Stomach (tissue), 9 donors: ENCODE measurements around the gene TNFRSF21. TPM values are rescaled to one million over a fixed set of nuclear protein-coding genes. Genes with fewer than 3 reads are reported as not detected.
"Not testable (repeated sequence)": the region's sequence is repeated elsewhere in the genome, so short reads cannot be mapped to it uniquely, and the experiment has no call there.

Source experiments
- DNase-seq, 2 donors: peaks; one replicate each; pipeline versions ENCODE4 v3.0.0 to v3.0.0-alpha.2; 2013 to 2019
- H3K27ac ChIP-seq, 5 donors: fragments of 200-600 bp in 4 of 5; sonication (generic) in 4 of 5; one replicate each; pipeline ENCODE4 v1.5.1; 2013 to 2019; ENCODE audit warnings: mild to moderate bottlenecking in 1 of 5, moderate library complexity in 1 of 5
- H3K27me3 ChIP-seq, 3 donors: fragments of 200-600 bp; sonication (generic); one replicate each; pipeline ENCODE4 v1.5.1; 2017 to 2019; ENCODE audit warnings: mixed run types in 1 of 3
- H3K36me3 ChIP-seq, 4 donors: fragments of 200-600 bp; sonication (generic); 1 replicate in 3 of 4; 2 replicates in 1 of 4; pipeline ENCODE4 v1.5.1; 2016 to 2019
- H3K4me1 ChIP-seq, 4 donors: fragments of 200-600 bp; sonication (generic); one replicate each; pipeline ENCODE4 v1.5.1; 2016 to 2019
- H3K4me3 ChIP-seq, 4 donors: fragments of 200-600 bp; sonication (generic) in 3 of 4; one replicate each; pipeline ENCODE4 v1.5.1; 2016 to 2019; ENCODE audit warnings: mild to moderate bottlenecking in 1 of 4
- H3K9me3 ChIP-seq, 4 donors: fragments of 200-600 bp; sonication (generic); one replicate each; pipeline ENCODE4 v1.5.1; 2016 to 2019
- CTCF ChIP-seq, 7 experiments: fragments of 450-650 bp in 4 of 7; fragments of 200-600 bp in 3 of 7; sonication (generic) in 3 of 7; IDR thresholded peaks; one replicate each; pipeline ENCODE4 v1.5.1; 2016 to 2019; ENCODE audit warnings: antibody characterized with exemption in 7 of 7, control low read depth in 2 of 7, mild to moderate bottlenecking in 1 of 7
- EP300 ChIP-seq: sonication (generic); formaldehyde crosslinking; IDR thresholded peaks from one replicate; pipeline ENCODE4 v1.6.1; 2017; ENCODE audit warnings: antibody characterized with exemption
- POLR2A ChIP-seq, 4 donors: fragments of 450-650 bp; IDR thresholded peaks; one replicate each; pipeline ENCODE4 v1.6.1; 2016; ENCODE audit warnings: antibody characterized with exemption in 4 of 4, control low read depth in 2 of 4, mild to moderate bottlenecking in 1 of 4, moderate library complexity in 1 of 4
- POLR2AphosphoS5 ChIP-seq, 3 donors: sonication (generic); formaldehyde crosslinking; IDR thresholded peaks; one replicate each; pipeline ENCODE4 v1.6.1; 2016; ENCODE audit warnings: antibody characterized with exemption in 3 of 3
- WGBS, 5 donors: extraction: QIAGEN DNeasy Blood & Tissue Kit in 3 of 5; methylation state at CpG; one replicate each; pipeline versions ENCODE4 v1.1.5 to v1.1.7; 2013 to 2018; 5-methylcytosine and 5-hydroxymethylcytosine counted together
- intact Hi-C: fragments of 100-400 bp; cut with DNase I; formaldehyde crosslinking; loops from one replicate; pipeline ENCODE4 v1.15.1; 2023; ENCODE audit warnings: low total_unique reads
- polyA plus RNA-seq, 3 donors: library from polyadenylated mRNA; stranded (reverse); fragments of 200-250 nt; gene quantifications; one replicate each; pipeline ENCODE4 v1.2.3, GENCODE V29; 2013
- total RNA-seq, 5 donors: library from RNA; depleted of rRNA; stranded (reverse); fragments of >200 nt; gene quantifications; one replicate each; pipeline versions ENCODE4 v1.1.0 to v1.2.3, GENCODE V29; 2014 to 2016
- donor health status: healthy with polysubstance abuse.
- donor health status: Bipolar disorder and iron deficiency.
- donor health status: healthy.

Gene TNFRSF21
- total and polyA plus RNA-seq, 8 donors, result 24.7 to 112 (median 41.3) TPM

- Histone ChIP-seq H3K27me3 (no peaks in the 10 kb centered on the region), H3K27ac (no peak overlapping the region), H3K9me3 (peaks cover 0 to 4% (median 0%) of the 10 kb centered on the region in 4 donors), H3K4me3 (no peak overlapping the region), H3K4me1 (no peaks in the 10 kb centered on the region), H3K36me3 (no peaks in the 10 kb centered on the region)
- TF ChIP-seq POLR2A (IDR thresholded peaks at IDR 0.05) (no peak), EP300 (no peak), CTCF (IDR thresholded peaks at IDR 0.05) (no peak), POLR2AphosphoS5 (IDR thresholded peaks at IDR 0.05) (no peak)
- intact Hi-C loops, result no loop called here
- DNase-seq, result no peak
Observed at GRCh38 chr6:47334334-47334733, 24.6 kb upstream of the TNFRSF21 start.

DNA sequence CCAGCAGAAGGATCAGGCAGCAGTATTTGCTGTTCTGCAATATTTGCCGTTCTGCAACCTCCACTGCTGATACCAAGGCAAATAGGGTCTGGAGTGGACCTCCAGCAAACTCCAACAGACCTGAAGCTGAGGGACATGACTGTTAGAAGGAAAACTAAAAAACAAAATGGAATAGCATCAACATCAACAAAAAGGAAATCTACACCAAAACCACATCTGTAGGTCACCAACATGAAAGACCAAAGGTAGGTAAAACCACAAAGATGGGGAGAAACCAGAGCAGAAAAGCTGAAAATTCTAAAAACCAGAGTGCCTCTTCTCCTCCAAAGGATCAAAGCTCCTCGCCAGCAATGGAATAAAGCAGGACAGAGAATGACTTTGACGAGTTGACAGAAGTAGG is 18.9 kb upstream of the TNFRSF21 start:
- H3K36me3 ChIP-seq, H3K27ac ChIP-seq, H3K27me3 ChIP-seq, H3K9me3 ChIP-seq, intact Hi-C loops, H3K4me1 ChIP-seq, H3K4me3 ChIP-seq, DNase-seq: not testable (repeated sequence)
- WGBS, 5 donors, result 78 to 90% (median 87%) methylated on average over 3 of the region's 3 CpGs

- intact Hi-C loops, H3K9me3 ChIP-seq, H3K27me3 ChIP-seq, H3K4me1 ChIP-seq, H3K4me3 ChIP-seq, DNase-seq, H3K27ac ChIP-seq, H3K36me3 ChIP-seq: not testable (repeated sequence)
- 55 to 67% (median 62%) methylated on average over 3 to 4 of the region's 4 CpGs for WGBS, 5 donors
Observed at GRCh38 chr6:47328139-47328538, 18.4 kb upstream of the TNFRSF21 start.

- WGBS, 5 donors, result 78 to 97% (median 86%) methylated on average over 1 of the region's 1 CpG
- intact Hi-C loops, result no loop called here
- H3K27ac ChIP-seq, result no peak overlapping the region
- DNase-seq, result no peak
- TF ChIP-seq EP300 (no peak), CTCF (IDR thresholded peaks at IDR 0.05) (no peak)
- H3K4me3 ChIP-seq, result no peak overlapping the region
- no peaks in the 10 kb centered on the region for H3K27me3 ChIP-seq
- H3K9me3 ChIP-seq, result no peaks in the 10 kb centered on the region
- H3K36me3 ChIP-seq, result no peaks in the 10 kb centered on the region
- no peaks in the 10 kb centered on the region for H3K4me1 ChIP-seq
Observed at GRCh38 chr6:47323887-47324286, 14.2 kb upstream of the TNFRSF21 start.

GRCh38 chr6:47323321-47323720 is 13.6 kb upstream of the TNFRSF21 start:
- no peak for TF ChIP-seq CTCF (IDR thresholded peaks at IDR 0.05)
- TF ChIP-seq EP300, result no peak
- TF ChIP-seq POLR2AphosphoS5 (IDR thresholded peaks at IDR 0.05), result no peak
- TF ChIP-seq POLR2A (IDR thresholded peaks at IDR 0.05), result no peak
- 60 to 82% (median 73%) methylated on average over 2 of the region's 2 CpGs for WGBS, 5 donors
- H3K36me3 ChIP-seq, result no peaks in the 10 kb centered on the region
- H3K27ac ChIP-seq, result no peak overlapping the region
- H3K27me3 ChIP-seq, result no peaks in the 10 kb centered on the region
- H3K4me1 ChIP-seq, result no peaks in the 10 kb centered on the region
- intact Hi-C loops, result no loop called here
- H3K4me3 ChIP-seq, result no peak overlapping the region
- no peaks in the 10 kb centered on the region for H3K9me3 ChIP-seq
- no peak for DNase-seq

DNA sequence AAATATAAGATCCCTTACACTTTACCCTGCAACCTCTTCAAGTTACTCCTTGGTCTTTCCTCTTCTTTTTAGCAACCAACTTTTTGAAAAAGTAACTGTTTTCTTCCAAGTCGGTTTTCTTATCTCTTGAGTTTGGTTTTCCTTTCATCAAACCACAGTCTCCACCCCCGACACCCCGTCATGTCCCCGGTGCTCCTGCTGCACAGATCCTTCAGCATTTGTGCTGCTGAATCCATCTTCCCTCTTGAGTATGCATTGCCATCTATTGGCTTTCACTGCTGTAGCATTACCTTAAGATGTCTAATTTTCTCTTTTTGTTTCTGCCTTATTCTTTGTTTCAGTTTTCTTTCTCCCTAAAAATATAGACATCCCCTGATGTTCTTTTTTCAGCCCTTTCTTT is 11.9 kb upstream of the TNFRSF21 start:
- H3K27me3 ChIP-seq, result no peaks in the 10 kb centered on the region
- H3K36me3 ChIP-seq, result no peaks in the 10 kb centered on the region
- no peak overlapping the region for H3K27ac ChIP-seq
- 43 to 59% (median 51%) methylated on average over 4 of the region's 4 CpGs for WGBS, 5 donors
- H3K4me1 ChIP-seq, result no peaks in the 10 kb centered on the region
- H3K4me3 ChIP-seq, result no peak overlapping the region
- intact Hi-C loops, result no loop called here
- no peak for DNase-seq
- no peaks in the 10 kb centered on the region for H3K9me3 ChIP-seq
- TF ChIP-seq POLR2AphosphoS5 (IDR thresholded peaks at IDR 0.05), result no peak
- no peak for TF ChIP-seq EP300
- no peak for TF ChIP-seq POLR2A (IDR thresholded peaks at IDR 0.05)
- TF ChIP-seq CTCF (IDR thresholded peaks at IDR 0.05), result no peak
